Endometrium (tissue), 2 donors: ENCODE data around the gene CCDC92B.
"Not testable (repeated sequence)": the region's sequence is repeated elsewhere in the genome, so short reads cannot be mapped to it uniquely, and the experiment has no call there.

Experiments
- FAIRE-seq: peaks from 2 replicates; lab custom pipeline; 2012; peaks lifted over from hg19 to GRCh38; lab: Jason Lieb, UNC
- donor health status: control.
- donor health status: control.

CCDC92B gene

DNA sequence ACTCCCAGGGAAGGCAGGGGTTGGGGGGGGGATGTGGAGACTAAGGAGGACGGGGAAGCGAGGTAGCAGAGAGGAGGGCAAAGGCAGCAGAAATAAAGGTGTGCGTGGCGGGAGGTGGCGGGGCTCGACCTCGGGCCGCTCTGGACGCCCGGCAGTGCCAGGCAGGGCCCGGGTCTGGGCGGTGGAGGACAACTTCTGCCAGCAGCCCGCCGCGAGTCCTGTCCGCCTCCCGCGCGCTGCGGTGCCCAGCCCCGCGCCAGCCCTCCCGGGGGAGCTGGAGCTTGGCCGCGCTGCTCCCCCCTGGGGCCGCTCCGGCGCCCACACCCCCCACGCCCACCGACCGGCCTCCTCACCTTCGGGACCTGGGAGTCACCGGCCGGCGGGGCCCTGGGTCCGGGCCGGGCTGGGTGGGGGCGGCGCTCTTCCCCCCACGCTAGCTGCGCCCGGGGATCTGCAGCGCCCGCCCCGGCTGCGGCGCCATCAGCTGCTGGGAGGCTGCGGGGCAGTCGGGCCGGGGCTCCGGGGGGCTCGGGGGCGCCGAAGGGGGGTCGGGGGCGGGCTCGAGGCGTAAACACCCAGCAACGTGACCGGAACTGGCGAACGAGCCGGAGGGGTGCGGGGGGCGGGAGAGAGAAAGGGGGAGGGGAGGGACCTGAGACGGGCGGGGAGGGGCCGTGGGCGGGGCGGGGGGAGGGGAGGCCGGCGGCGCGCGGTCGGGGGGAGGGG is at the start of gene CCDC92B:
Gene CCDC92B, minus strand, starts transcription at position 595 of the 726 bp plus-strand sequence. CDS start 14,507 bp downstream, outside the sequence.
- FAIRE-seq = no peak

DNA sequence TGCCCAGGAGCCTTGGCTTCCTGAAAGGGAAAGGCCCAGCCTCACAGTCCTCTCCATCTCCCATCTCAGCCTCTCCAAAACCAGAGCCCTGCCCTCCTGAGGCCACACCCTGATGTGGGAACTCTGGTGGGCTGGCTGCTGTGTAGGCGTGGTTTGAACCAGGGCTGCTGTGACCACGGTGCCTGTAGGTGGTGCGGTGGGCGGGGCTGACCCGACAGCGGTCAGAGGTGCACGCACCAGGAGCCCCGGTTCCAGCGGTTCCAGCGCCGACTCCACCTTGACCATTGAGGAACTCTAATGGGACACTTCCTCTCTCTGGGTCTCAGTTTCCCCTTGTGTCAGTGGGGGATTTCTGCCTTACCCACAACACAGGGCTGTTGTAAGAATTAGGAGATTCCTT is 49.2 kb upstream of the CCDC92B start:
- FAIRE-seq = no peak

DNA sequence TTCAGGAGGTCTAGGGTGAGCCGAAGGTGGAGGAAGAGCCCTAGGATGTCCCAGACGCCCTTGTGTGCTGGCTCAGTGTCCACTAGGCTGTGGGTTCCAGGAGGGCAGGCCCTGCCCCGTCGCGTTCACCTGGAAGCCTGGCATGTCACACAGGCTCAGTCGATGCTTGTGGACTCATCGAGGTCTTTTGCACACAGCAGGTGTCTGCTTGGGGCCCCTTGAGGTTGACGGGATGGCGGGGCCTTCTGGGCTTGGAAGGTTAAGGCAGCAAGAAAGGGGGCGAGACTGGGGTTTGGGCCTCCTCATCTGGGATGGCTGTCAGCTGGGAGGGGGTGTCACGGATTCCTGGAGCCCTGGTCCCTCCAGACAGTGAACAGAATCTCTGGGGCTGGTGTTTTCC is 48.7 kb upstream of the CCDC92B start:
- FAIRE-seq = no peak

DNA sequence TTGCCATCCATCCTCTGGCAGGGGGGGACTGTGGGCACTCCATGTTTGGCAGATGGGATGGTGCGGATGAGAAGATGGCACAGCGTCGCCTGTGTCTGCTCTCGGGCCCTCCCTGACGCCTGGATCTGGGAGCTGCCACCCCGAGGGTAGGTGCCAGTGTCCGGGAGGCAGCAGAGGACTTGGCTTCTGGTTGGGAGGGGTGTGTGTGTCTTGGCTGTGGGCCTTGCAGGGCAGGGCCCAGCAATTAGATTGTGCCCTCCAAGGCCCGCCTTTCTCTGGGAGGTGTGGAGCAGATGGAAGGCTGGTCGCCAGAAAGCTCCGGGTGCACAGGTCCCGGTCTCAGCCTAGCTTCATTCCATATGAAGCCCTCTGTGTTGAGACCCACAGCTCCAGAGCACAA is 48.2 kb upstream of the CCDC92B start:
- FAIRE-seq = no peak

DNA sequence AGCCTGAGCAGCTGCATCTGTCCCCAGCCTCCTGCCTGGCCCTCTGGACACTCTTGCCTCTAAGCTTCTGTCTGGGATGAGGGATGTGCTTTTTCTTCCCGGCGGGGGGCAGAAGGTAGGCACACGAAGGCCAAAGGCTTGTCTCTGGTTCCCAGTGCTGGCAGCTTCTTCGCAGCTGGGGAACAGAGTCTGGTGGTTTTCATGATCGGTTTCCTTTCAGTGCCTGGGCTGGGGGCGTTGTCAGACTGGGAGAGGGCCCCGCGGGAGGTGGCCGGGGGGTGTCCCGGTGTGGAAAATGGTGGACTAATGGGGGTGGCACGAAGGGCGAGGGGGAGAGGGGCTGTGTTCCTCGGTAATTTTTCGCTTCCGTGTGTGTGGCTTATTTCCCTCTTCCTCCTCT is 47.8 kb upstream of the CCDC92B start:
- FAIRE-seq = no peak

DNA sequence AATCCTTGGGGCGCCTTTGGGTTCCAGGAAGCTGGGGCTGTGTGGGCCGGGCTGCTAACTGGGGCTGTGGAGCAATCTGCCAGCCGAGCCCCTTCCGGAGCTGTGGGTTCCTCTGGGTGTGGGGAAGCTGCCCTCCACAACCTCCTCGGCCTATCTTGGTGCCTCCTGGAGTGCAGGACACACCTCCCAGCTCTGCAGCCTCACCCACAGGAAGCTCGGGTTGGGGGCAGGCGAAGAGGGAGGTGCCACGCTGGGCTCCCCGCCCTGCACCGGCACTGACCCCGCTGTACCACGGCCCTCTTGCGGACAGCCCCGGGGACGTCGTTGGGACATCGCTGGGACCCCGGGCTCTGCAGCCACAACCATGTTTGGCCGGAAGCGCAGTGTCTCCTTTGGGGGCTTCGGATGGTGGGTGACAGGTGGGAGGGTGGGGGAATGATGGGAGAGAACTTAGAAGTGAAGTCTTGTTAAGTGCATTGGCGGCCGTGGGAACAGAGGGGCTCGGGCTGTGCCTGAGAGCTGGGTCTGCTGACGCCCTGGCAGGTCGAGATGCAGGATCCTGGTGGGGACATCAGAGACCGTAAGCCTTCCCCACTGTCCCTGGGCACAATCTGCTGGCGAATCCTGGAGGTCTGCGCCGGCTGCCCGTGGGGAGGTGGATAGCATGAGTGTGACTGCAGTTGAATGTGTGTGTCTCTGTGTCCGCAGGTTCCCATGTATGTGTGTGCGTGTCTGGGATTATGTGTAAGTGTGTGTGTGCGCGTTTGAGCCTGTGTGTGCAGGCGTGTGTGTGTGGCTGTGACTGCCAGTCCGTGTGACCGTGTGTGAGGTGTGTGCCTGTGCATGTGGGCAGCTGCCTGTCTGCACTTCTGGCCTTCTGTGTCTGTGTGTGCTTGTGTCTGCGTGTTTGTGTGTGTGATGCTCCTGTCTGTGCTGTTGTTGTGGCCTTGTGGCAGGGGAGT is 47.0 kb upstream of the CCDC92B start, which contains the start of gene RAP1GAP2:
Gene RAP1GAP2, plus strand, starts transcription at position 275 of the 962 bp plus-strand sequence. Its CDS starts 90 bp downstream, at position 365.
- no peak for FAIRE-seq

DNA sequence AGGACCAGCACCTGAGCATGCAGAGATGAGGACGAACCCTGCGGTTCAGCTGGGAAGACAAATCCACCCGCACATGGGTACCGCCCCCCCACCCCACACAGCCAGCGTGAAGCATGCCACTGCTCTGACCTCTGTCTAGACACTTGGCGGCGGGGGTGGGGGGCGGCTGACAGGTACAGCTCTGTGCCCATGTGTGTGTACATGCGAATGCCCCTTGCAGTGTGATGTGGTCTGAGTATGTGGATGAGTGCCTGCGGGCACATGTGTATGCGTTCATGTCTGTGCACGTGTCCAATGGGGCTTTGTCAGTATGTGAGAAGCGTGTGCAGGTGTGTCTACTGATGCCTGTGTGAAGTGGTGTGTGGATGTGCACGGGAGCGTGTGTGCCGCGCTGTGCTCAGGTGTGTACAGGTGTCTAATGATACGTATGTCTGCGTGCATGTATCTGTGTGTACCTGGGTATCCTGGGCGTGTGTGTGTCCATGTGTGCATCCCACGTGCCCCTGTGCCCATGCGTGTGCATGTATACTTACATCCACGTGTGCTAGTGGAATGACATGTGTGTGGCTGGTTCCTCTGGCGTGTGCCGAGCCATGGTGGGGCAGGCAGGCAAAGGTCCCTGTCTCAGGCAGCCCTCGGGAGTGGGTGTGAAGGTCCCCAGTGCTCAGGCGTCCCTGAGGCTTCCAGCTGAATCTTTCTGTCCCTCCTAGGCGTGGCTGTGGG is 46.1 kb upstream of the CCDC92B start:
- FAIRE-seq = no peak

DNA sequence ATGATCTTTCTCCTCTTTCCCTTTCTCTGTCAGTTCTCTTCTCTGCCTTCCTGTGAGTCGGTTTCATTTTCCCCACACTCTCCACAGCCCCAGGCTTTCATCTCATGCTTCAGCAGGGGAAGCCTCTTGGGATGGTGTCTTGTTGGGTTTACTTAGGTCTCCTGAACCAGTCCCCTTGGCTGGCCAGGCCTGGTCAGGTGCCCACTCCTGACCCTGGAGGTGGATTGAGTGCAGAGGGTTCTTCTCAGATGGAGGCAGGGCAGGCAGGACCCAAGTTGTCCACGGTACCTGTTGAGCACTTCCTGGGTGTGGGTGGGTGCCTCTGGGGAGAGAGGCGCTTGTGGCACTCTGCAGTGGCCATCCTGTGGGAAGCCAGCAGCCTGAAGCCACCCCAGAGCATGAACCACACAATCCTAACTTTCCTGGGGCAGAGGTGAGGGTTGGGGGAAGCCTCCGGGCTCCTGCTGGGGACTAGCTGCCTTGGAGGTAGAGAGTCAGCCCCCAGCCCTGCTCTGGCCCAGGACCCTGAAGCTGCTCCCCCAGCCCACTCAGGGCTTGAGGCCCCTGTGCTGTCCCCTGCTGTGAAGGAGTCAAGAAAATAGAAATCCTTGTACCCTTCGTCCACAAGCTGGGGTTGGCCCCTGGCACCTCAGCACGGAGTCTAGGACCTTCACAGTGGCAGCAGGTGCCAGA is 44.8 kb upstream of the CCDC92B start:
- no peak for FAIRE-seq

DNA sequence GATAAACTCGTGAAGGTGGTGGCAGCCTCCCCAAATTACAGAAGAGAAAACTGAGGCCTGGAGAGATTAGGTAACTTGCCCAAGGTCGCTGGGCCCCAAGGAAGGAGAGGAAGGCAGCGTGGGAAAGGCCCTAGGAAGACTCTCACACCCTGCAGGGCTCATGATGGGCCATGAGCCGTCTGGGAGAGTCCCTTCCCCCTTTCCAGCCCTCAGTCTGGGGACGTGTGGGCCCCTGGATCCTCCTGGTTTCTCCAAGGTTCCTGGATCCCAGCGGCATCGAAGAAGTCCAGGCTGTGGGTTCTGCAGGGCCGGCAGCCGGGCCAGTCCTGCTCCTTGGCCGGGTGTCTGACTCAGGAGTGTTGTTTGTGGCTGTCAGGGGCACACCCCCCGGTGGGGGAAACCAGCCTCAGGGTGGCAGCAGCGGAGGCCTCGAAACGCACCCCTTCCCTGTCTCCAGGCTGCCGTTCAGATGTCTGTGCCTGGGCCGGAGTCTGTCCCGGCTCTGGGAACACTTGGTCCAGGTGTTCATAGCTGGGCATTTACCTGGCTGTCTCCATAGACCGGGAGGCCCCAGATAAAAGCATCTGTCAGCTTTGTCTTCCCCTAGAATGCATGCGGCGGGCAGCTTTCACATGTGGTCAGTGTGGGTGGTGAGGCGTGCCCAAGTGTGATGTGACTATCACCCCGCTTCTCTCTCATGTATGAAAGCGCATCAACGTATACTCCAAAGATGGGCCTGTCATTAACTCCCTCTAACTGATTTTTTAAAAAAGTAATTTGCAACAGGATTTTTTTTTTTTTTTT is 43.1 kb upstream of the CCDC92B start:
- FAIRE-seq = no peak

DNA sequence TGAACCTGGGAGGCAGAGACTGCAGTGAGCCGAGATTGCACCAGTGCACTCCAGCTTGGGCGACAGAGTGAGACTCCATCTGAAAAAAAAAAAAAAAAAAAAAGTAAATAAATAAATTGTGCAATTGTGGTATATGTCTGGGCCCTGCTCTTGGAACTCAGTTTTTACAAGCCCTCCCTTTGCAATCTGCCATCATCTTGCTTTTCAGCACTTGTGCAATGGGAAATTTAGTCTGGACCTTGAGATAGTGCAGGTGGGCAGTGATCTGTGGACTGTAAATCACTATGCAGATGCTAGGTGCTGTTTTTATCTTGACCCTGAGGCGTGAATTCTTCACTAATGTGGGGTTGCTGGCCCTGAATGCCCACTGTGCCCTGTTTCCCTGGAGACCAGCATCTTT is 40.2 kb upstream of the CCDC92B start:
- FAIRE-seq = no peak

DNA sequence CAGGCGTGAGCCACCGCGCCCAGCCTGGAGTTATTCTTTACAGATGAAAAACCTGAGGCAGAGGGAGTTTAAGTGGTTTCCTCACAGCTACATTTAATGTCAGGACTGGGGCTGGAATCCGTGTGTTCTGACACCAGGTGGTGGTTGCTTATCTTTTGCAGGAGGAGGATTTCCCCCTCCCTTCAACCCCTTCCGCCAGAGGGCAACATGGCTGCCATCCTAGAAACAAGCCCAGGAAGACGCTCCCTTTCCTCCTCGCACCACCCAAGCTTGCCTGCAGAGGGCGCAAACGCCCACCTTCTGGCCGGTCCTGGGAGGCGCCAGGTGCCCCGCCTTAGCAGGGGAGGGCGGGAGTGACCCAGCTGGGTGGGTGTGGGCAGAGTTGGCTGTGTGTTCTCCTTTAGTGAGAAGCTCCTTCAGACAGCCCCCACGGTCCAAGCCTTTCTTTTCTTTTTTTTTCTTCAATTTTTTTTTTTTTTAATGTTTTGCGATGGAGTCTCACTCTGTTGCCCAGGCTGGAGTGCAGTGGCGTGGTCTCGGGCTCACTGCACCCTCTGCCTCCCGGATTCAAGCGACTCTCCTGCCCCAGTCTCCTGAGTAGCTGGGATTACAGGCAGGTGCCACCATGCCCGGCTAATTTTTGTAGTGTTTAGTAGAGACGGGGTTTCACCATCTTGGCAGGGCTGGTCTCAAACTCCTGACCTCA is 36.9 kb upstream of the CCDC92B start:
- peak; percentile 18 for FAIRE-seq

DNA sequence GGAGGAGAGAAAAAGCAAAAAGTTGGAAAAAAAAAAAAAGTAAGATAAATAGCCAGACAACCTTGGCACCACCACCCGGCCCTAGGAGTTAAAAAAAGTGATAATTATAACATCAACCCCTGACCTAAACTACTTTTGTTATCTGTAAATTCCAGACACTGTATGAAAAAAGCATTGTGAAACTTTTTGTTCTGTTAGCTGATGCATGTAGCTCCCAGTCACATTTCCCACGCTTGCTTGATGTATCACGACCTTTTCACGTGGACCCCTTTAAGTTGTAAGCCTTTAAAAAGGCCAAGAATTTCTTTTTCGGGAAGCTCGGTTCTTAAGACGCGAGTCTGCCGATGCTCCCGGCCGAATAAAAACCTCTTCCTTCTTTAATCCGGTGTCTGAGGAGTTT is 35.9 kb upstream of the CCDC92B start:
- not testable (repeated sequence) for FAIRE-seq

DNA sequence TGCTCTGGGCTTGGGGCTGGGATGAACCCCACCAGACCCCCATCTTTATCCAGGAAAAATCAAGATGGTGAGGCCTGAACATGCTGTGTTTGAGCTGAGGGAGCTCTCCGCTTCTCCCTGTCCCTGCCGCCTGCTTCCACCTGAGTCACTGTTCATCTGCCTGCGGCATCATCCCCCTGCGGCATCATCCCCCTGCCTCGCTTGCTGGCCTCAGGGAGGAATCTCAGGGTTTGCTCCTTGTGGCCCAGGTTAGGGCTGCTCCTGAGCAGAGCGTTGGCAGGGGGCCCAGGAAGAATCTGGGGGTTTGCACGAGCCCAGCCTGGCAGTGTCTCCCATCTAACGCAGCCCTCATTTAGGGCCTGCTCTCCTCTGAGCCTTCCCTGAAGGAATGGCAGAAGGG is 35.4 kb upstream of the CCDC92B start:
- FAIRE-seq = no peak

DNA sequence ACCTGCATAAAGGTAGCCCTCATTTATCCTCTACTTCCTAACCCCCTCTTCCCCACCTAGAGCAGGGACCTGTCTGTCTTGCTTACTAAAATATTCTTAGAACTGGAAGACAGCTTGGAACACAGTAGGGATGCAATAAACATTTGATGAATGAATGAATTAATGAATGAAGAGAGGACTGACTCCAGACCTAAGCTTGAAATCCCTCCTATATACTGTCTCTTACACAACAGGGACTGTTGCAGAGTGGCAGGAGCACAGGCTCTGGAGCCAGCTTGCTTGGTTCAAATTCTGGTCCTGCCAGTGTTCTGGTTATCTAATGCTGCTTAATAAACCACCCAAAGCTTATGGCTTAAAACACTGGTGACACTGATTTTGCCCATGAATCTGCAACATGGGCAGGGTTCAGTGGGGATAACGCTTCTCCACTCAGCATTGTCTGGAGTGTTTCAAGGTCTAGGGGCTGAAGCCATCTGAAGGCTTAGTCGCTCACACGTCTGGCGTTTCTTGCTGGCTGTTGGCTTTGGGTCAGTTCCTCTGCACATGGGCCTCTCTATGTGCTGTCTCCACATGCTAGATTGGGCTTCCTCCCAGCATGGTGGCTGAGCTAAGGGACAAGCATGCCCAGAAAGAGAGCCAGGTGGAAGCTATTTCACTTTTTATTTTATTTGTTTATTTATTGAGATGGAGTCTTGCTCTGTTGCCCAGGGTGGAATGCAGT is 34.0 kb upstream of the CCDC92B start:
- FAIRE-seq = no peak

DNA sequence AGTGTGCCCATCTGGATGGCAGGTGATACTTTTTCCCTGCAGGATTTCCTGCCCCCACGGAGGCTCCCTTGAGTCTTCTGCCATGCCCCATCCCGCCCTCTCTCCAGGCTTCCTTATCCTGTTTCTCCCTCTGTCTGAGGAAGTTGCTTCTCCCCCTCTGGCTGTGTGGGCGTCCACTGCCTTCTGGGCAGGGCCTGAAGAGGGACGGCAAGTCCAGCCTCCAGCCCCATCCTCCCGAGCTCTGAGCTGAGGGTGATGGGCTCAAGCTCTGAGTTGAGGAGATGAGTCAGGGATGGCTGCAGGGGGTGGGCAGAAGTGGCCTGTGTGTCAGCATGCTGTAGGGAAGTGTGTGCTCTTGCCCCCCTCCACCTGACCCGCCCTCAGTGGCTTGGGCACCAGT is 32.6 kb upstream of the CCDC92B start:
- FAIRE-seq = no peak

DNA sequence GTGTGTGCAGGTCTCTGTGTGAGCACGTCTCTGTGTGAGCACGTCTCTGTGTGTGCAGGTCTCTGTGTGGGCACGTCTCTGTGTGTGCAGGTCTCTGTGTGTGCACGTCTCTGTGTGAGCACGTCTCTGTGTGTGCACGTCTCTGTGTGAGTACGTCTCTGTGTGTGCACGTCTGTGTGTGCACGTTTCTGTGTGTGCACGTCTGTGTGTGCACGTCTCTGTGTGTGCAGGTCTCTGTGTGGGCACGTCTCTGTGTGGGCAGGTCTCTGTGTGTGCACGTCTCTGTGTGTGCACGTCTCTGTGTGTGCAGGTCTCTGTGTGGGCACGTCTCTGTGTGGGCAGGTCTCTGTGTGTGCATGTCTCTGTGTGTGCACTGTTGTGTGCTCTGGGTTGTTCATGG is 32.1 kb upstream of the CCDC92B start:
- not testable (repeated sequence) for FAIRE-seq

DNA sequence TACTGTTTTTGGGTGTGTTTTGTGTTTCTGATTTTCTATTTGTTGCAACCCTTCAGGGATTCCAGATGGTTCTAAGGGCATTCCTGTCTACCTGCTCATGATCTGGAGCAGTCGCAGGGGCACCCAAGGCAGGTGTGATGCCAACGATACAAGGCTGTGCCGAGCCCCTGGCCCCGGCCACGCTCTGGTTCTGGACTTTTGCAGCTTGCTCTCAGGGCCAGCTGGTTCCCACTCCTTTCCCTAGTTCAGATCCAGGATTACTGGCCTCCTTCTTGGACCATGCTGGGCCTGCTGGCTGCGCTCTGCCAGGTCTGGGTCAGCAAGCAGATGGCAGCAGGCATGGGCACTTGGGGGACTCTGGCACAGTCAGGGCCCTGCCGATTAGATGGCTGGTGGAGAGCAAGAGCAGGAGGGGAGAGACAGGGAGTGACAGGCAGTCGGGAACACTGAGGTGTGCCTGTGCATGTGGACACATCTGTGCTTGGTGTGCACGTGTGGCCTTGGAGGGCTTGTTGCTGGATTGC is 31.5 kb upstream of the CCDC92B start:
- no peak for FAIRE-seq

DNA sequence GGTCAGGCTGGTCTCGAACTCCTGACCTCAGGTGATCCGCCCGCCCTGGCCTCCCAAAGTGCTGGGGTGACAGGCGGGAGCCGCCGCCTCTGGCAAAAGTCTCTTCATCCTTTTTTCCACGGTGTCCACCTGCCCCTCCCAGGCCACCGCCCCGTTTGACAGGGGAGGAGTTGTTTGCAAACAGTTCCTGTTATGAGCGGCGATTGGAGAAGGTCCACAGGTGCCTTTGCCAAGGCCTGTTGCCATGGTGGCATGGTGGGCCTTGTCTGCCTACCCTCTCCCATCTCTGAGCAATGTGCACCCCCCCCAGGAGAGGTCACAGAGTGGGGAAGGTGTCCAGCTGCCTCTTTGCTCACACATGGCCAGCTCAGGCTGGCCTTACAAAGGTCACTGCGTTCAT is 30.8 kb upstream of the CCDC92B start:
- FAIRE-seq = no peak

DNA sequence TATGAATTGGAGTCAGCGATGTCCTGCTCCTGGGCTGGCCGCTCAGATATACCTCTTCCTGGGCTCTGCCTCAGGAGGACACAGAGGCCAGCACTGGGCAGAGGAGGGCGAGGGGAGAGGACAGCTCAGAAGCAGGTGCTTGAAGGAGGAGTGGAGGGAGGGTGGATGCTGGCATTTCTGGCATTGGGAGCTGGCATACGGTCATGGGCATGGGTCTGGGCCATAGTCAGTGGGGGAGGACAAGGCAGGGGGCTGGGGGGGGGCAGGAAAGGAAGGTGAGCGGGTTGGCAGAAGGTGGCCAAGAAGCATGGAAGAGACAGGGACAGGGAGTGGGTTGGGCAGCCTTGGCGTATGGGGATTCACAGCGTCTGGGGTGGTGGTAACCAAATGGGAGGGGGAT is 30.1 kb upstream of the CCDC92B start:
- no peak for FAIRE-seq
